H1 (cell line): ENCODE results near the gene SPATA22. TPM values are rescaled to one million over a fixed set of nuclear protein-coding genes. Genes with fewer than 3 reads are reported as not detected.

Source experiments
- polyA plus RNA-seq, 7 experiments: library from polyadenylated mRNA; depleted of rRNA in 3 of 7; stranded (reverse) in 5 of 7; unstranded in 2 of 7; fragments of >200 nt in 5 of 7; fragments of 200-250 nt in 2 of 7; gene quantifications; 1 replicate in 5 of 7; 2 replicates in 1 of 7; 4 replicates in 1 of 7; pipeline versions ENCODE4 v1.2.1 to v1.2.3, GENCODE V29; 2011 to 2013; ENCODE audit warnings: missing spikeins in 2 of 7, mixed read lengths in 2 of 7
- total RNA-seq: library from RNA; stranded (reverse); fragmentation: NEBNext Ultra II Directional; extraction: Animal tissue kit (Norgen Biotek cat#: 25700); gene quantifications from 2 replicates; pipeline ENCODE4 v1.2.1, GENCODE V29; 2021

The SPATA22 gene
- total and polyA plus RNA-seq, 2 of the 8 experiments (the other 6 are each of a cell fraction or from before 2014, with no cell fraction given): 0.06 TPM; not detected in 1

Other genes starting within 250 kb of the SPATA22 start
- gene OR3A1, start 173.5 kb downstream of the SPATA22 start, total RNA-seq: not detected in 2 replicates
- gene OR3A1, start 173.5 kb downstream of the SPATA22 start, polyA plus RNA-seq (2011; rRNA removed): not detected in 2 replicates
- not detected in 2 replicates for gene OR3A2, start 85.5 kb downstream of the SPATA22 start, total RNA-seq
- not detected in 2 replicates for gene OR3A2, start 85.5 kb downstream of the SPATA22 start, polyA plus RNA-seq (2011; rRNA removed)
- not detected in 2 replicates for gene OR1E1, start 73.4 kb downstream of the SPATA22 start, total RNA-seq
- gene OR1E1, start 73.4 kb downstream of the SPATA22 start, polyA plus RNA-seq (2011; rRNA removed): not detected in 2 replicates
- gene OR3A3, start 60.4 kb downstream of the SPATA22 start, total RNA-seq: not detected in 2 replicates
- gene OR3A3, start 60.4 kb downstream of the SPATA22 start, polyA plus RNA-seq (2011; rRNA removed): not detected in 2 replicates
- not detected in 2 replicates for gene OR1E2, start 38.0 kb downstream of the SPATA22 start, total RNA-seq
- gene OR1E2, start 38.0 kb downstream of the SPATA22 start, polyA plus RNA-seq (2011; rRNA removed): not detected in 2 replicates
- not detected in 2 replicates for gene ASPA, start 4.2 kb upstream of the SPATA22 start, total RNA-seq
- 0.03 TPM in 1 of 2 replicates, not detected in the other for gene ASPA, start 4.2 kb upstream of the SPATA22 start, polyA plus RNA-seq (2011; rRNA removed)
- 0.40 and 0.56 TPM in 2 replicates for gene TRPV3, start 86.0 kb upstream of the SPATA22 start, total RNA-seq
- 1.0 and 1.1 TPM in 2 replicates for gene TRPV3, start 86.0 kb upstream of the SPATA22 start, polyA plus RNA-seq (2011; rRNA removed)
- 2.5 and 3.0 TPM in 2 replicates for gene TRPV1, start 137.6 kb upstream of the SPATA22 start, total RNA-seq
- gene TRPV1, start 137.6 kb upstream of the SPATA22 start, polyA plus RNA-seq (2011; rRNA removed): 3.0 and 3.5 TPM in 2 replicates
- 36.7 and 37.3 TPM in 2 replicates for gene SHPK, start 164.4 kb upstream of the SPATA22 start, total RNA-seq
- gene SHPK, start 164.4 kb upstream of the SPATA22 start, polyA plus RNA-seq (2011; rRNA removed): 28.6 and 35.5 TPM in 2 replicates
- gene CTNS, start 164.9 kb upstream of the SPATA22 start, total RNA-seq: 12.9 and 16.4 TPM in 2 replicates
- gene CTNS, start 164.9 kb upstream of the SPATA22 start, polyA plus RNA-seq (2011; rRNA removed): 11.6 and 13.1 TPM in 2 replicates
- 81.8 and 83.5 TPM in 2 replicates for gene TAX1BP3, start 196.8 kb upstream of the SPATA22 start, total RNA-seq
- 65.3 and 87.8 TPM in 2 replicates for gene TAX1BP3, start 196.8 kb upstream of the SPATA22 start, polyA plus RNA-seq (2011; rRNA removed)
- gene EMC6, start 197.0 kb upstream of the SPATA22 start, total RNA-seq: 81.5 and 86.5 TPM in 2 replicates
- gene EMC6, start 197.0 kb upstream of the SPATA22 start, polyA plus RNA-seq (2011; rRNA removed): 193 and 201 TPM in 2 replicates
- gene P2RX5, start 224.3 kb upstream of the SPATA22 start, total RNA-seq: 15.5 and 15.6 TPM in 2 replicates
- gene P2RX5, start 224.3 kb upstream of the SPATA22 start, polyA plus RNA-seq (2011; rRNA removed): 12.0 and 14.2 TPM in 2 replicates